Ovary (tissue), 3 donors: ENCODE results near the gene SLC25A41.

Experiments used
- EP300 ChIP-seq: sonication (generic); formaldehyde crosslinking; IDR thresholded peaks from one replicate; pipeline ENCODE4 v1.6.1; 2017; ENCODE audit warnings: antibody characterized with exemption
- POLR2A ChIP-seq: fragments of 450-650 bp; IDR thresholded peaks from one replicate; pipeline ENCODE4 v1.6.1; 2017; ENCODE audit warnings: antibody characterized with exemption, mild to moderate bottlenecking, moderate library complexity
- TF ChIP-seq, protein P1 (sequence below), 3 donors: fragments of 450-650 bp in 2 of 3; fragments of 200-600 bp in 1 of 3; IDR thresholded peaks; one replicate each; pipeline versions ENCODE4 v1.5.1 to v1.8.0; 2016 to 2022; ENCODE audit warnings: antibody characterized with exemption in 3 of 3, mild to moderate bottlenecking in 1 of 3
- donor health status: DM: no; HTN: no; CAD: no.

- TF ChIP-seq, protein P1, sequence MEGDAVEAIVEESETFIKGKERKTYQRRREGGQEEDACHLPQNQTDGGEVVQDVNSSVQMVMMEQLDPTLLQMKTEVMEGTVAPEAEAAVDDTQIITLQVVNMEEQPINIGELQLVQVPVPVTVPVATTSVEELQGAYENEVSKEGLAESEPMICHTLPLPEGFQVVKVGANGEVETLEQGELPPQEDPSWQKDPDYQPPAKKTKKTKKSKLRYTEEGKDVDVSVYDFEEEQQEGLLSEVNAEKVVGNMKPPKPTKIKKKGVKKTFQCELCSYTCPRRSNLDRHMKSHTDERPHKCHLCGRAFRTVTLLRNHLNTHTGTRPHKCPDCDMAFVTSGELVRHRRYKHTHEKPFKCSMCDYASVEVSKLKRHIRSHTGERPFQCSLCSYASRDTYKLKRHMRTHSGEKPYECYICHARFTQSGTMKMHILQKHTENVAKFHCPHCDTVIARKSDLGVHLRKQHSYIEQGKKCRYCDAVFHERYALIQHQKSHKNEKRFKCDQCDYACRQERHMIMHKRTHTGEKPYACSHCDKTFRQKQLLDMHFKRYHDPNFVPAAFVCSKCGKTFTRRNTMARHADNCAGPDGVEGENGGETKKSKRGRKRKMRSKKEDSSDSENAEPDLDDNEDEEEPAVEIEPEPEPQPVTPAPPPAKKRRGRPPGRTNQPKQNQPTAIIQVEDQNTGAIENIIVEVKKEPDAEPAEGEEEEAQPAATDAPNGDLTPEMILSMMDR (IDR thresholded peaks at IDR 0.05), result no peak
- TF ChIP-seq EP300 (no peak), POLR2A (no peak)
These were observed 53.8 kb downstream of the SLC25A41 start for GRCh38 chr19:6379744-6380143.
